Skeletal muscle cell (primary cell): ENCODE results near the gene ACSS3.
"Not testable (repeated sequence)": the region's sequence is repeated elsewhere in the genome, so short reads cannot be mapped to it uniquely, and the experiment has no call there.

Experiments used
- DNase-seq: peaks from one replicate; pipeline ENCODE4 v3.0.0-alpha.2; 2010; ENCODE audit warnings: low read depth
- H3K4me3 ChIP-seq: 2 replicates; pipeline ENCODE4 v1.5.1; 2011; ENCODE audit warnings: low read depth, mild to moderate bottlenecking, control low read depth, low read length, moderate library complexity

The ACSS3 gene

GRCh38 chr12:81209012-81209411 lies 131.1 kb downstream of the ACSS3 start:
- DNase-seq = no peak
- no peak overlapping the region for H3K4me3 ChIP-seq

- peak; percentile 21 for DNase-seq
- not testable (repeated sequence) for H3K4me3 ChIP-seq
Measured at GRCh38 chr12:81209772-81210225, 131.9 kb downstream of the ACSS3 start.

- no peak overlapping the region for H3K4me3 ChIP-seq
- DNase-seq = no peak
Measured at GRCh38 chr12:81211306-81211705, 133.4 kb downstream of the ACSS3 start.

- no peak overlapping the region for H3K4me3 ChIP-seq
- DNase-seq = no peak
Measured at GRCh38 chr12:81212996-81213696, 135.3 kb downstream of the ACSS3 start.

- no peak for DNase-seq
- no peak overlapping the region for H3K4me3 ChIP-seq
Measured at GRCh38 chr12:81216739-81217138, 138.9 kb downstream of the ACSS3 start.

- H3K4me3 ChIP-seq = no peak overlapping the region
- DNase-seq = no peak
Measured at GRCh38 chr12:81221681-81222080, 143.8 kb downstream of the ACSS3 start.

- H3K4me3 ChIP-seq = no peak overlapping the region
- DNase-seq = no peak
Measured at GRCh38 chr12:81222846-81223592, 145.1 kb downstream of the ACSS3 start.

- H3K4me3 ChIP-seq = no peak overlapping the region
- no peak for DNase-seq
Measured at GRCh38 chr12:81224626-81225025, 146.7 kb downstream of the ACSS3 start.

- DNase-seq = no peak
- no peak overlapping the region for H3K4me3 ChIP-seq
Measured at GRCh38 chr12:81229759-81230158, 151.9 kb downstream of the ACSS3 start.

GRCh38 chr12:81231574-81232368 lies 153.9 kb downstream of the ACSS3 start:
- DNase-seq = no peak
- H3K4me3 ChIP-seq = no peak overlapping the region

- no peak for DNase-seq
- no peak overlapping the region for H3K4me3 ChIP-seq
Measured at GRCh38 chr12:81245458-81245857, 167.6 kb downstream of the ACSS3 start.

- no peak for DNase-seq
Measured at GRCh38 chr12:81245907-81246570, 168.2 kb downstream of the ACSS3 start.

GRCh38 chr12:81249976-81250375 lies 172.1 kb downstream of the ACSS3 start:
- no peak overlapping the region for H3K4me3 ChIP-seq
- no peak for DNase-seq

More at GRCh38 chr12:81245907-81246570, 168.2 kb downstream of the ACSS3 start:
- no peak overlapping the region for H3K4me3 ChIP-seq

- DNase-seq = no peak
- H3K4me3 ChIP-seq = no peak overlapping the region
Measured at GRCh38 chr12:81252228-81252627, 174.3 kb downstream of the ACSS3 start.

- no peak for DNase-seq
- H3K4me3 ChIP-seq = no peak overlapping the region
Measured at GRCh38 chr12:81253360-81253759, 175.5 kb downstream of the ACSS3 start.

- DNase-seq = no peak
- no peak overlapping the region for H3K4me3 ChIP-seq
Measured at GRCh38 chr12:81255456-81255855, 177.6 kb downstream of the ACSS3 start.

- no peak for DNase-seq
- H3K4me3 ChIP-seq = no peak overlapping the region
Measured at GRCh38 chr12:81255947-81256346, 178.1 kb downstream of the ACSS3 start.

- no peak overlapping the region for H3K4me3 ChIP-seq
- no peak for DNase-seq
Measured at GRCh38 chr12:81257947-81258551, 180.2 kb downstream of the ACSS3 start.

- DNase-seq = no peak
- no peak overlapping the region for H3K4me3 ChIP-seq
Measured at GRCh38 chr12:81259360-81259759, 181.5 kb downstream of the ACSS3 start.
